GM10266 (cell line): ENCODE data around the gene KLF6.

Experiments used
- DNase-seq: peaks from one replicate; pipeline ENCODE4 v3.0.0; 2012; ENCODE audit errors: extremely low spot score
- TF ChIP-seq, protein P1 (sequence below): IDR thresholded peaks from 2 replicates; pipeline ENCODE4 v1.5.1; 2012; ENCODE audit warnings: mild to moderate bottlenecking, low read depth; ENCODE audit not compliant: control insufficient read depth, insufficient read depth; ENCODE audit errors: missing control alignments

KLF6 gene

DNA sequence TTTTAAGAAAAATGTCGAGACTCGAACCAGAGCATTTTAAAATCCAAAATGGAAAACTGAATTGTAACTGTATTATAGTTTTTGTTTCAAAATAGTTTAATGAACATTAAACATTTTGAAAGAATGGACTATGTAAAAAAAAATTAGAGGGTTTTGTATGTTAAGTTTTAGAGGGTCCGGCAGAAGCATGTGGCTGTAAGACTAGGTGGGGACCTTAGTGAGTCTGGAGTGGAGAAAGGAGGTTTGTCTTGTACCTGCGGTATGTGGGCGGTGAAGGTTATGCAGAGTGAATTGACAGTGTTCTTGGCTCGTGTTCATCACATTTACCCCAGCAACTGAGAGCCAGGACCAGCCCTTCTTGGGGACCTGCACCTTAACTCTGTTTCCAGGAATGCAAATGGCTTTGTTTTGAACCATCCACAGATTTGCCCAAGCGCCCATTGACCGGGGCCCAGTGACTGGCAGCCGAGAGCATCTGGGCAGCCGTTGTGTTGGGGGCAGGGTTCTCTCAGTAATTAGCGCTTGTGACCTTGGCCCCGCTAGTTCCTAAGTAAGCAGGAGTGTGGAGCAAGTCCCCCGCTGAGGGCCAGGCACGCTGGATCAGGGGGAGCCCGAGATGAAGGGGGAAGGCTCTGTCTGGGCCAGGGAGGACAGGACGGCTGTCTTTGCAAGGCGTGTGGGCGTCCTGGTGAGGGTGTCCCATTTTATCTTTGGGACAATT is 1.4 kb upstream of the KLF6 start:
- TF ChIP-seq, protein P1, sequence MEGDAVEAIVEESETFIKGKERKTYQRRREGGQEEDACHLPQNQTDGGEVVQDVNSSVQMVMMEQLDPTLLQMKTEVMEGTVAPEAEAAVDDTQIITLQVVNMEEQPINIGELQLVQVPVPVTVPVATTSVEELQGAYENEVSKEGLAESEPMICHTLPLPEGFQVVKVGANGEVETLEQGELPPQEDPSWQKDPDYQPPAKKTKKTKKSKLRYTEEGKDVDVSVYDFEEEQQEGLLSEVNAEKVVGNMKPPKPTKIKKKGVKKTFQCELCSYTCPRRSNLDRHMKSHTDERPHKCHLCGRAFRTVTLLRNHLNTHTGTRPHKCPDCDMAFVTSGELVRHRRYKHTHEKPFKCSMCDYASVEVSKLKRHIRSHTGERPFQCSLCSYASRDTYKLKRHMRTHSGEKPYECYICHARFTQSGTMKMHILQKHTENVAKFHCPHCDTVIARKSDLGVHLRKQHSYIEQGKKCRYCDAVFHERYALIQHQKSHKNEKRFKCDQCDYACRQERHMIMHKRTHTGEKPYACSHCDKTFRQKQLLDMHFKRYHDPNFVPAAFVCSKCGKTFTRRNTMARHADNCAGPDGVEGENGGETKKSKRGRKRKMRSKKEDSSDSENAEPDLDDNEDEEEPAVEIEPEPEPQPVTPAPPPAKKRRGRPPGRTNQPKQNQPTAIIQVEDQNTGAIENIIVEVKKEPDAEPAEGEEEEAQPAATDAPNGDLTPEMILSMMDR, result no peak
- no peak for DNase-seq

DNA sequence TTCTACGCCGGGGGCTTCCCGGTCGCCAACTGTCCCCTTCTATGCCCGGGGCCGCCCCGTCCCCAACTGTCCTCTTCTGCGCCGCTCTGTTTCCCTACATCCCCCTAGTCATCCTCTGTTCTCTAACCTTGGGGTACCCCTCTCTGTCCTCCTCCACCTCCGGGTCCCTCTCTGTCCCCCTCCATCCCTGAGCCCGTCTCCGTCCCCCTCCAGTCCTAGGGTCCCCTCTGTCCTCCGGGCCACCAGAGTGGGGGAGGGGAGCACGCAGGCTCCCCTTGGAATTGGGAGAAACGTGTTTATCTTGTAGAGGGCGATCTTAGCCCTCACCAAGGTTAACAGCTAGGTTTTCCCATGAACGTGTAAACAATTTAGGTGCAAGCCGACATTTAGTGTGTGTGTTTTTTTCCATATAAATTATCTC is 852 bp upstream of the KLF6 start:
- peak; percentile 51 for DNase-seq
- TF ChIP-seq, protein P1, result no peak

DNA sequence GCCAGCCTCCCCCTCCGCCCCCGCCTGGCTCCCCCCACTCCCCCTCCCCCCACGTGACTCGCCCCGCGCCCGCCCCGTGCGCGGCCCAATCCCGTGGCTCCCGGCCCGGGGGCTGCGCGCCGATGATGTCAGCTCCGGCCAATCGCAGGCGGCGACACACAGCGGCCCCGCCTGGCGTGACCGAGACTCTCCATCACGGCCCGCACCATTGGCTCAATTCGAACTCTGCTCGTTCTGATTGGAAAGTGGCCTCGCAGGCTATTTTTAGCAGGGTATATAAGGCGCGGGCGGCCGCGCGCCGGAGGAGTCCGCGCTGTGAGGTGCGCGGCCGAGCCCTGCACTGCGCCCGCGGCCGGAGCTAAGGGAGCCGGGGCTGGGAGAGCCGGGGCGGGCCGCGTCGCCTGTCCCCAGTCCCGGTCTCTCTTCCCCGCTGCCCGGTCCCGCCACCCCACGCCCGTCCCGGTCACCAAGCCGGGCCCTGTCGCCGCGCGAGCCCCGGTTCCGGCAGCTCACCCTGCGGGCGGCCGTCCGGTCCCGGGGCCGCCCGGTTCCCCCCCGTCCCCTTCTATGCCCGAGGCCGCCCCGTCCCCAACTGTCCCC is 342 bp upstream of the KLF6 start:
- peak; percentile 100 for DNase-seq

DNA sequence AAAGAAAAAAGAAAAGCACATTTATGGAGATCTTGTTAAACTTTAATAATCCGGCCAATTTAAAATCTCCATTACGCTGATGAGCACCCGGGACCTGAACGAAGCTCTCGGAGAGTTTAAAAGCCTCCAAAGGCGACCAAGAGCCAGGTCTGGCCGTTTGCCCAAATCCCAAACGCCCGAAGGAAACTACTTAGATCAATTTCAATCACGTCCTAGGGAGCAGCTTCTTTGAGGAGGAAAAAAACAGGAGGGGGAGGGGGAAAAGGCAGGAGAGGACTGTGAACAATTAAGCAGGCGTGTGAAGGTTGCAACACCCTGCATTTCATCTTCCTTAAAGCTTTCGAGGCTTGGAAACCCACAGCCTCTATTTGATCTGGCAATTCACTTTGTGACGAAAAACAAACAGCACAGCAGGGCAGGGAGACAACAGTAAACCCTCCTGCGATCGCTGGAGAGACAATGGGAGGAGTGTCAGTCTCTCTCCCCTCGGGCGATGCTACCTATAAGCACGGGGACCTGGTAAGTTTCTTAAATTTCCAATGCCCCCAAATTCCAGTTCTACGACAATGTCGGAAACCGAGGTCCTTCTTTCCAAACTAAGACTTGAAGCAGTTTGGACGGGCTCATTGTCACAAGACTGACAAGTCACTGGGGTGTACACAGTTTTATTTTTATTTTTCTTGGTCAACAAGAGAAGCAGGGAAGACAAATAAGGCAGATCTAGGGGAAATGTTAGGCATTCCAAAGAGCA is 1.2 kb downstream of the KLF6 start:
- TF ChIP-seq, protein P1, result no peak

More for the DNA sequence above, 342 bp upstream of the KLF6 start:
- TF ChIP-seq, protein P1, result no peak

DNA sequence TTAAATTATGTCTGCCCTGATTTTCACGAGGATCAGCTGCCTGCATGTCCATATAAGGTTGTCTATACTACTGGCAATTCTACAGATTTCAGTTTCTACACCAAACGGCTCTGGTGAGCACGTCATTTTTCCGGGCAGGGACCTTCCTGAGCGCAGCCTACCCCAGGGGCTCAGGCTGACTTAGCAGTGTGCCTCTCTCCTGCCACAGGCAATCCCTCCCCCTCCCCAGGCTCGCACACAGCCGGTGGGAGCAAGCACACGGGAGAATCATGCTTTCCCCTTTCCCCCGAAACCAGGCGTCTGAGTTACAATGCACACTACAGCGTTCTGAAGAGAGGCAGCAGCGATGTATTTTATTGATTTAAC is 1.7 kb downstream of the KLF6 start:
- TF ChIP-seq, protein P1, result no peak
- DNase-seq, result peak; percentile 85

More for the DNA sequence above, 1.2 kb downstream of the KLF6 start:
- no peak for DNase-seq

DNA sequence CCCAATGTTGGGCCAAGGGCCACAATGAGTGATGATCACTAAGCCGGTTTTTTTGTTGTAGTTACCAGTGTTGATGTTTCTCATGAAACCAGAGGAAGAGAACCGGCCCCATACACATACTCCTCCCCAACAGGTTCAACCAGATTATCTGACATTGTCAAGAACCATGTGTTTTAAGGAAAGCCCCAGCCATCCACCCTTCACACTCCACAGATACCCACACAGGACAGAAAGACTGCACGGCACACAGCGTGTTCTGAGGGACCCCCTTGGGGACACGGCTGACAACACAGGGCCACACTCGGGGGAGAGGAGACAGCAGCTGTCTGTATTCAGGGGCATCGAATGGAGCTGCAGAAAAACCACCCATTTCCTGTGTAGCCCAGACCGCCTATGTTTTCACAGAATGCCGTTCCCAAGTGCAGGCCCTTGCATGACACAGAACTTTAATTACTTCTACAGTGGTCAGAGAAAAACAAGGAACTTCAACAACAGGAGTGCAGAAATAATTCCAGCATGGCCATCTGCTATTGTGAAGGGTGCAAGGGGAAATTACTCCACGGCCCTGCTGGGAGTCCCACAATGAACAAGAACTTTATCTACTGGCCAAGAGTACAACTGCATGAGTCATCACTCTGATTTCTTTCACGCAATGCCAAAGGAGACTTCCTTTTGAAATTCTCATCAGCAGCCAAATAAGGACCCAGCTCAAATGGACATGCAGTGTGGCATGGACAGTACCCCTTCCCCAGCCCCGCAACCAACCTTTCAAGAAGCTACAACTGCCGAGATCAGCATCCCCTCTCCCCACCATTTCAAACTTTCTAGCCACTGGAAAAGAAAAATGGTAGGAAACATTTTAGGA is 2.3 kb downstream of the KLF6 start:
- DNase-seq, result peak; percentile 72
- TF ChIP-seq, protein P1, result no peak

DNA sequence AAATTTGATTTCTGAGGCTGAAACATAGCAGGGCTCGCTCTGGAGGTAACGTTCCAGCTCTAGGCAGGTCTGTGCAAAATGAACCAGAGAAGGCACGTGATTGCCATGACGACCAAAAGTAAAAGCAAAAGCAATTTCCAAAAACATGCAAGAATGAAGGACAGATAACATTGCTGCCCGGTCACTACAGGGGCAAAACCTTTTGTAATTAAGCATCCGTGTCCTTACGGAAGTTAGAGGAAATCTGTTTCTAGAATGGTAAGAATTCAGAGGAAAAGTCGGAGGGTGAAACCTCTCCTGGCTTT is 2.9 kb downstream of the KLF6 start:
- TF ChIP-seq, protein P1, result no peak
- peak; percentile 65 for DNase-seq
